B cell (primary cell): ENCODE data around the gene ZNF804B. TPM values are rescaled to one million over a fixed set of nuclear protein-coding genes. Genes with fewer than 3 reads are reported as not detected.

Experiments
- ATAC-seq: fragments of 200-7000 bp; cut with Tn5 transposase; one replicate; pipeline ENCODE4 v1.10.0; 2021; ENCODE audit warnings: low read depth, mild to moderate bottlenecking, moderate number of reproducible peaks, moderate library complexity
- CTCF ChIA-PET: fragments of 350-600 bp; sonication (Branson Sonifier 250); formaldehyde crosslinking; loops from one replicate; lab custom pipeline; 2021; ENCODE audit warnings: antibody characterized with exemption, inconsistent platforms; lab: Charles Lee
- POLR2A ChIA-PET: fragments of 350-600 bp; sonication (Branson Sonifier 250); formaldehyde crosslinking; loops from one replicate; lab custom pipeline; 2021; ENCODE audit warnings: antibody characterized with exemption; lab: Charles Lee
- DNase-seq: peaks from one replicate; pipeline ENCODE4 v3.0.0; 2013
- H2AFZ ChIP-seq: 2 replicates; pipeline ENCODE4 v1.6.1; 2012; ENCODE audit warnings: mild to moderate bottlenecking, low read depth, low read length; ENCODE audit not compliant: insufficient read depth, poor library complexity, severe bottlenecking
- H3K27ac ChIP-seq, 2 donors: 1 replicate in 1 of 2; 2 replicates in 1 of 2; pipeline ENCODE4 v1.5.1; 2012 to 2013; ENCODE audit warnings: low read length in 2 of 2, mild to moderate bottlenecking in 2 of 2, moderate library complexity in 1 of 2
- H3K27me3 ChIP-seq, 4 experiments: fragments of 200-600 bp in 1 of 4; sonication (generic) in 1 of 4; replicated peaks in 1 of 4; 1 replicate in 2 of 4; 2 replicates in 2 of 4; pipeline versions ENCODE4 v1.6.1 to v1.7.0; 2013 to 2016; ENCODE audit warnings: low read length in 3 of 4, mild to moderate bottlenecking in 2 of 4, mixed read lengths in 1 of 4, moderate library complexity in 1 of 4; ENCODE audit not compliant: insufficient read depth in 4 of 4, control insufficient read depth in 3 of 4; ENCODE audit errors: control extremely low read depth in 1 of 4
- H3K36me3 ChIP-seq, 2 experiments: replicated peaks in 1 of 2; 1 replicate in 1 of 2; 2 replicates in 1 of 2; pipeline versions ENCODE4 v1.6.1 to v1.7.1; 2013; ENCODE audit warnings: low read length in 1 of 2; ENCODE audit not compliant: insufficient read depth in 2 of 2, control insufficient read depth in 1 of 2; ENCODE audit errors: control extremely low read depth in 1 of 2, extremely low read depth in 1 of 2
- H3K4me1 ChIP-seq, 2 donors: fragments of 200-600 bp in 1 of 2; sonication (generic) in 1 of 2; 1 replicate in 1 of 2; 2 replicates in 1 of 2; pipeline versions ENCODE4 v1.5.1 to v1.6.1; 2013 to 2017; ENCODE audit warnings: low read length in 2 of 2; ENCODE audit not compliant: control insufficient read depth in 2 of 2, insufficient read depth in 2 of 2
- H3K4me2 ChIP-seq: replicated peaks from 2 replicates; pipeline ENCODE3; 2012; ENCODE audit warnings: mild to moderate bottlenecking, low read depth, low read length; ENCODE audit not compliant: poor library complexity, severe bottlenecking
- H3K4me3 ChIP-seq, 5 experiments: fragments of 200-600 bp in 1 of 5; sonication (generic) in 1 of 5; 1 replicate in 3 of 5; 2 replicates in 2 of 5; pipeline versions ENCODE4 v1.5.1 to v1.7.0; 2011 to 2016; ENCODE audit warnings: low read length in 4 of 5, mild to moderate bottlenecking in 4 of 5, low read depth in 2 of 5, control low read depth in 1 of 5, moderate library complexity in 1 of 5; ENCODE audit not compliant: insufficient read depth in 1 of 5; ENCODE audit errors: control extremely low read depth in 1 of 5, extremely low read depth in 1 of 5
- H3K79me2 ChIP-seq: fragments of 200-600 bp; sonication (generic); one replicate; pipeline ENCODE4 v1.6.0; 2016; ENCODE audit warnings: low read length; ENCODE audit not compliant: control insufficient read depth, insufficient read depth
- H3K9ac ChIP-seq: fragments of 200-600 bp; sonication (generic); 2 replicates; pipeline ENCODE4 v1.6.1; 2017; ENCODE audit warnings: mild to moderate bottlenecking, low read length, moderate library complexity
- H3K9me3 ChIP-seq, 3 donors: one replicate each; pipeline versions ENCODE4 v1.6.1 to v1.7.1; 2013; ENCODE audit warnings: low read length in 2 of 3; ENCODE audit not compliant: control insufficient read depth in 2 of 3, insufficient read depth in 1 of 3; ENCODE audit errors: control extremely low read depth in 1 of 3
- H4K20me1 ChIP-seq: 2 replicates; pipeline ENCODE4 v1.6.0; 2012; ENCODE audit warnings: mild to moderate bottlenecking, low read length; ENCODE audit not compliant: insufficient read depth, control insufficient read depth, poor library complexity, severe bottlenecking
- H3K27ac Mint-ChIP-seq: one replicate; pipeline ENCODE4 v1.8.0; 2021; ENCODE audit warnings: mixed read lengths
- H3K27me3 Mint-ChIP-seq: one replicate; pipeline ENCODE4 v1.8.0; 2021; ENCODE audit warnings: mixed read lengths
- H3K4me1 Mint-ChIP-seq: one replicate; pipeline ENCODE4 v1.8.0; 2021; ENCODE audit warnings: mixed read lengths
- H3K4me3 Mint-ChIP-seq: one replicate; pipeline ENCODE4 v1.8.0; 2021; ENCODE audit warnings: mixed read lengths
- H3K9me3 Mint-ChIP-seq: one replicate; pipeline ENCODE4 v1.8.0; 2022; ENCODE audit warnings: mixed read lengths; ENCODE audit not compliant: insufficient read depth
- CTCF ChIP-seq: fragments of 200-600 bp; IDR thresholded peaks from one replicate; pipeline ENCODE4 v1.8.0; 2022; ENCODE audit warnings: antibody characterized with exemption, mild to moderate bottlenecking
- EZH2 ChIP-seq: IDR thresholded peaks from 2 replicates; pipeline ENCODE4 v1.6.1; 2012; ENCODE audit warnings: borderline replicate concordance, low read depth, mild to moderate bottlenecking, moderate library complexity, low read length; ENCODE audit not compliant: insufficient read depth, poor library complexity, severe bottlenecking
- WGBS: methylation state at CpG from one replicate; pipeline ENCODE4 v1.1.5; 2013; ENCODE audit warnings: missing lambda C conversion rate; ENCODE audit not compliant: insufficient coverage; 5-methylcytosine and 5-hydroxymethylcytosine counted together
- intact Hi-C: fragments of 100-400 bp; cut with micrococcal nuclease; formaldehyde crosslinking; loops from one replicate; pipeline ENCODE4 v1.10.0; 2022
- polyA plus RNA-seq: library from polyadenylated mRNA; depleted of rRNA; stranded (reverse); fragments of >200 nt; gene quantifications from 2 replicates; pipeline ENCODE4 v1.2.3, GENCODE V29; 2012
- total RNA-seq, 2 donors: library from RNA; stranded (reverse); fragments of 120-200 nt in 1 of 2; gene quantifications; 1 replicate in 1 of 2; 2 replicates in 1 of 2; pipeline versions ENCODE4 v1.2.3 to v1.2.4, GENCODE V29; 2013 to 2022

ZNF804B gene
- total and polyA plus RNA-seq, 2 donors (not counting 1 experiment from before 2014, with no cell fraction given): not detected

GRCh38 chr7:89094269-89094668, 334.8 kb downstream of the ZNF804B start:
- Histone ChIP-seq H3K79me2 (no peaks in the 10 kb centered on the region), H3K4me3 (no peak overlapping the region), H4K20me1 (no peaks in the 10 kb centered on the region), H3K9ac (no peak overlapping the region), H3K27ac (no peak overlapping the region), H2AFZ (no peak overlapping the region), H3K4me2 (no peak overlapping the region), H3K27me3 (no peaks in the 10 kb centered on the region), H3K4me1 (no peaks in the 10 kb centered on the region), H3K9me3 (peaks cover 0 to 4% (median 2%) of the 10 kb centered on the region in 3 donors), H3K36me3 (no peaks in the 10 kb centered on the region)
- POLR2A ChIA-PET: no interaction called here
- Mint-ChIP-seq H3K27ac (no peak overlapping the region), H3K27me3 (no peaks in the 10 kb centered on the region), H3K4me3 (no peak overlapping the region), H3K4me1 (no peaks in the 10 kb centered on the region), H3K9me3 (no peaks in the 10 kb centered on the region)
- no peak for DNase-seq
- WGBS: no CpG with 5 or more reads among the region's 3 CpGs
- no peak for TF ChIP-seq EZH2
- TF ChIP-seq CTCF: no peak
- CTCF ChIA-PET: no interaction called here
- no peak for ATAC-seq
- intact Hi-C loops: no loop called here

- Histone ChIP-seq H4K20me1 (no peaks in the 10 kb centered on the region), H3K9me3 (no peaks in the 10 kb centered on the region), H2AFZ (no peak overlapping the region), H3K4me1 (no peaks in the 10 kb centered on the region), H3K27ac (no peak overlapping the region), H3K9ac (no peak overlapping the region), H3K79me2 (no peaks in the 10 kb centered on the region), H3K36me3 (no peaks in the 10 kb centered on the region), H3K4me3 (no peak overlapping the region), H3K4me2 (no peak overlapping the region), H3K27me3 (no peaks in the 10 kb centered on the region)
- DNase-seq: no peak
- H3K4me3 Mint-ChIP-seq: no peak overlapping the region
- peaks cover 4% of the 10 kb centered on the region for H3K9me3 Mint-ChIP-seq
- ChIA-PET POLR2A (no interaction called here), CTCF (no interaction called here)
- TF ChIP-seq EZH2 (no peak), CTCF (no peak)
- no peaks in the 10 kb centered on the region for H3K4me1 Mint-ChIP-seq
- no peaks in the 10 kb centered on the region for H3K27me3 Mint-ChIP-seq
- intact Hi-C loops: no loop called here
- no peak for ATAC-seq
- H3K27ac Mint-ChIP-seq: no peak overlapping the region
Measured at GRCh38 chr7:89103564-89103963, 344.1 kb downstream of the ZNF804B start.
